Liver (tissue), 9 donors: Measurements from ENCODE around the gene LDLRAD3. TPM values are rescaled to one million over a fixed set of nuclear protein-coding genes. Genes with fewer than 3 reads are reported as not detected.
"Not testable (repeated sequence)": the region's sequence is repeated elsewhere in the genome, so short reads cannot be mapped to it uniquely, and the experiment has no call there.

Source experiments
- DNase-seq: peaks from one replicate; pipeline ENCODE4 v3.0.0-alpha.2; 2017; ENCODE audit warnings: low spot score
- H3K27ac ChIP-seq, 2 donors: one replicate each; pipeline ENCODE4 v1.7.0; 2013; ENCODE audit warnings: inconsistent platforms in 2 of 2, low read length in 2 of 2, control low read depth in 1 of 2, low read depth in 1 of 2, mild to moderate bottlenecking in 1 of 2
- H3K27me3 ChIP-seq, 4 donors: one replicate each; pipeline versions ENCODE4 v1.6.1 to v1.7.0; 2013; ENCODE audit warnings: low read length in 3 of 4, inconsistent platforms in 1 of 4, mild to moderate bottlenecking in 1 of 4, moderate library complexity in 1 of 4; ENCODE audit not compliant: control insufficient read depth in 4 of 4, insufficient read depth in 4 of 4
- H3K36me3 ChIP-seq, 4 donors: one replicate each; pipeline versions ENCODE4 v1.6.1 to v1.7.0; 2013; ENCODE audit warnings: low read length in 3 of 4, mild to moderate bottlenecking in 3 of 4, low read depth in 1 of 4, moderate library complexity in 1 of 4; ENCODE audit not compliant: control insufficient read depth in 4 of 4, insufficient read depth in 3 of 4
- H3K4me1 ChIP-seq, 4 donors: one replicate each; pipeline versions ENCODE4 v1.6.1 to v1.7.0; 2013; ENCODE audit warnings: low read length in 3 of 4, mild to moderate bottlenecking in 3 of 4, moderate library complexity in 1 of 4; ENCODE audit not compliant: control insufficient read depth in 4 of 4, insufficient read depth in 4 of 4
- H3K4me3 ChIP-seq, 3 donors: one replicate each; pipeline versions ENCODE4 v1.6.1 to v1.7.0; 2013; ENCODE audit warnings: low read length in 3 of 3, control low read depth in 1 of 3, low read depth in 1 of 3, mild to moderate bottlenecking in 1 of 3
- H3K9ac ChIP-seq, 2 donors: one replicate each; pipeline ENCODE4 v1.7.0; 2013; ENCODE audit warnings: low read length in 2 of 2, mild to moderate bottlenecking in 2 of 2, moderate library complexity in 2 of 2, control low read depth in 1 of 2, low read depth in 1 of 2
- H3K9me3 ChIP-seq, 4 donors: one replicate each; pipeline versions ENCODE4 v1.6.1 to v1.7.0; 2013; ENCODE audit warnings: low read length in 3 of 4; ENCODE audit not compliant: control insufficient read depth in 4 of 4
- EGR1 ChIP-seq, 2 donors: IDR thresholded peaks; 2 replicates each; pipeline ENCODE4 v1.6.1; 2016 to 2018; ENCODE audit warnings: antibody characterized with exemption in 2 of 2, low read depth in 2 of 2
- FOXA1 ChIP-seq: IDR thresholded peaks from 2 replicates; pipeline ENCODE4 v1.6.1; 2016; ENCODE audit warnings: antibody characterized with exemption
- FOXA2 ChIP-seq: IDR thresholded peaks from 2 replicates; pipeline ENCODE4 v1.6.1; 2016; ENCODE audit warnings: antibody characterized with exemption
- GABPA ChIP-seq, 2 donors: IDR thresholded peaks in 1 of 2; conservative IDR thresholded peaks in 1 of 2; 2 replicates each; pipeline ENCODE4 v1.6.1; 2016; ENCODE audit warnings: antibody characterized with exemption in 2 of 2, mild to moderate bottlenecking in 1 of 2, moderate library complexity in 1 of 2
- HNF4A ChIP-seq, 2 donors: conservative IDR thresholded peaks; 2 replicates each; pipeline ENCODE4 v1.6.1; 2016; ENCODE audit warnings: antibody characterized with exemption in 2 of 2, mild to moderate bottlenecking in 2 of 2
- HNF4G ChIP-seq: IDR thresholded peaks from 2 replicates; pipeline ENCODE4 v1.6.1; 2016; ENCODE audit warnings: antibody characterized with exemption
- JUND ChIP-seq, 2 donors: IDR thresholded peaks; 2 replicates each; pipeline ENCODE4 v1.6.1; 2016; ENCODE audit warnings: antibody characterized with exemption in 2 of 2
- NR2F2 ChIP-seq: IDR thresholded peaks from 2 replicates; pipeline ENCODE4 v1.6.1; 2016; ENCODE audit warnings: antibody characterized with exemption
- RXRA ChIP-seq, 2 donors: IDR thresholded peaks; 2 replicates each; pipeline ENCODE4 v1.6.1; 2017 to 2018; ENCODE audit warnings: antibody characterized with exemption in 2 of 2, mild to moderate bottlenecking in 1 of 2
- SP1 ChIP-seq: IDR thresholded peaks from 2 replicates; pipeline ENCODE4 v1.6.1; 2018; ENCODE audit warnings: antibody characterized with exemption, mild to moderate bottlenecking
- TAF1 ChIP-seq: conservative IDR thresholded peaks from 2 replicates; pipeline ENCODE4 v1.6.1; 2016; ENCODE audit warnings: antibody characterized with exemption, mild to moderate bottlenecking
- YY1 ChIP-seq: IDR thresholded peaks from 2 replicates; pipeline ENCODE4 v1.6.1; 2016; ENCODE audit warnings: antibody characterized with exemption, mild to moderate bottlenecking
- WGBS: extraction: QIAGEN DNeasy Blood & Tissue Kit; methylation state at CpG from one replicate; pipeline ENCODE4 v1.1.7; 2013; 5-methylcytosine and 5-hydroxymethylcytosine counted together
- polyA plus RNA-seq, 2 donors: library from polyadenylated mRNA; stranded (reverse) in 1 of 2; unstranded in 1 of 2; fragments of 200-250 nt in 1 of 2; fragments of >200 nt in 1 of 2; fragmentation: Nextera tagmentation in 1 of 2; extraction: Ambion mirVana in 1 of 2; gene quantifications; one replicate each; pipeline versions ENCODE4 v1.2.1 to v1.2.3, GENCODE V29; 2013 to 2015
- total RNA-seq, 2 donors: library from RNA; depleted of rRNA; stranded (reverse); fragments of >200 nt; gene quantifications; one replicate each; pipeline ENCODE4 v1.2.3, GENCODE V29; 2014
- TF ChIP-seq, protein P1 (sequence below): IDR thresholded peaks from 2 replicates; pipeline ENCODE4 v1.6.1; 2016; ENCODE audit warnings: antibody characterized with exemption
- TF ChIP-seq, protein P2 (sequence below): fragments of 150-350 bp; IDR thresholded peaks from 2 replicates; pipeline ENCODE4 v1.5.1; 2017; ENCODE audit warnings: improper control_type of control experiment, low read depth, low read length; ENCODE audit not compliant: missing input control
- TF ChIP-seq, protein P3 (sequence below): IDR thresholded peaks from 2 replicates; pipeline ENCODE4 v1.6.1; 2016; ENCODE audit warnings: antibody characterized with exemption
- donor health status: healthy.
- donor health status: healthy.
- donor health status: healthy.
- donor health status: healthy.
- donor health status: healthy.

Gene LDLRAD3
- total and polyA plus RNA-seq, 4 donors = 0.75 to 1.3 (median 0.93) TPM

DNA sequence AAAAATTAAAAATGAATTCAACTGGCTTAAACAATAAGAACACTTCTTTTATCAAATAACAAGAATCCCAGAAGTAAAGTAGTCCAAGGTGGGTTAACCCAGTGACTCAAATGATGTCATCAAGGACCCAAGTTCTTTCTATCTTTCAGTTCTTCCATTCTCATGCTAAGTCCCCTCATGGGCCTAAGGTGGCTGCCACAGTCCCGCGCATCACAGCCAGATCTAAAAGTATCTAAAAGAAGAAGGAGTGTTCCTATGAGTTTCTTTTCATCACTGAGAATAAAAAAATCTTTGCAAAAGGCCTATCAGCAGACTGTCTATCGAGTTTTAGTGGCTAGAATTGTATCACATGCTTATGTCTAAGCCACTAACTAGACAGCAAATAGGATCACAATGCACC lies 37.2 kb upstream of the LDLRAD3 start:
- TF ChIP-seq YY1 (no peak), RXRA (IDR thresholded peaks at IDR 0.05) (no peak), NR2F2 (no peak), SP1 (no peak), FOXA2 (no peak), JUND (IDR thresholded peaks at IDR 0.05) (no peak)
- Histone ChIP-seq H3K4me1 (no peaks in the 10 kb centered on the region), H3K9me3 (peaks cover 0 to 9% (median 1%) of the 10 kb centered on the region in 4 donors), H3K27ac (no peak overlapping the region), H3K27me3 (no peaks in the 10 kb centered on the region), H3K4me3 (no peak overlapping the region), H3K36me3 (no peaks in the 10 kb centered on the region), H3K9ac (no peak overlapping the region)
- 68% methylated on average over 3 of the region's 3 CpGs for WGBS
- no peak for DNase-seq

DNA sequence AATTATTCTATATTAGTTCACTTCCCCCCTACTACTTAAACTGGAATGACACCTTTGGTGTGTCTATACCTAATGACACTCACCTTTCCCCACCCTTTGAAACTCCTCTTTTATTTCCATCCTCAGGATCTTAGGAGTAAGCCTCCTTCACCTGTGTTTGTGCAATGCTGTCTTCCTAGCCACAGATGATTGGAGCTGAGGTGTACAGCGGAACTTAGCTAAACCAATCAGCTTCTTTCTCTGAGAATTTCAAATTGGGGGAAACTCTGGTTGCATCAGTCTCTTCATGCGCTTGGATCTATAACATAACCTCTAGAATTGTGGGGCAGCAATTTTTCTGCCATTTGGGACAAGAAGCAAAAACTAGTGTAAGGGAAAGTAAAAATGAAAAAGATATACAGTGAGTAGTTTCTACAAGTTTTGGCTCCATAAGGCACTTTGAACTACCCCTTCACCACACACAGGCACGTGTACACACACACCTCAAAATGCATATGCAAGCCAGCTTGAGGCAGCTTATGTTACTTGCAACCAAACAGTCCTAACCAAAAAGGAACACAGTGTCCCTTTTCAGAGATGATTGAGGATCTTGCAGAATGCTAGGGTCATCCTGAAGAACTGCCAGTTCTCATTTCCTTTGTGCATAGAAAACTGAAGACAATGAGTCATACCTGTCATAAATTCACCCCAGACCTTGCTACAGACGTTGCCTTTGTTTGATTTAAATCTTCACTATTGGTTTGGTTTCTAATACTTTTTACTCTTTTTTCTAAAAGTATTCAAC lies 36.0 kb upstream of the LDLRAD3 start:
- 52% methylated on average over 4 of the region's 4 CpGs for WGBS
- Histone ChIP-seq H3K9me3 (peaks cover 0 to 4% (median 0%) of the 10 kb centered on the region in 4 donors), H3K9ac (no peak overlapping the region), H3K4me3 (no peak overlapping the region), H3K36me3 (no peaks in the 10 kb centered on the region), H3K4me1 (no peaks in the 10 kb centered on the region), H3K27me3 (no peaks in the 10 kb centered on the region), H3K27ac (no peak overlapping the region)
- TF ChIP-seq RXRA (IDR thresholded peaks at IDR 0.05) = no peak
- peak; percentile 51 for TF ChIP-seq NR2F2
- no peak for TF ChIP-seq FOXA1
- TF ChIP-seq SP1 = peak; percentile 26
- DNase-seq = no peak

DNA sequence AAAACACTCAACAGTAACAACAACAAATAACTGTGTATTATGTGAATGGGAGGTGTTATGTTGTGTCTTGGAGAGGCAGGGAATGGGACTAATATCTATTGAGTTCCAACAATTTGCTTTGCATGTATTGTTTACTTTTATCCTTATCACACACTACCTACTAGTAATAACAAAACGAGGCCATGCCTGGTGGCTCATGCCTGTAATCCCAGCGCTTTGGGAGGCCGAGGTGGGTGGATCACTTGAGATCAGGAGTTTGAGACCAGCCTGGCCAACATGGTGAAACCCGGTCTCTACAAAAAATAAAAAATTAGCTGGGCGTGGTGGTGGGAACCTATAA lies 35.5 kb upstream of the LDLRAD3 start:
- 79% methylated on average over 5 of the region's 5 CpGs for WGBS
- H3K4me3 ChIP-seq = not testable (repeated sequence)

DNA sequence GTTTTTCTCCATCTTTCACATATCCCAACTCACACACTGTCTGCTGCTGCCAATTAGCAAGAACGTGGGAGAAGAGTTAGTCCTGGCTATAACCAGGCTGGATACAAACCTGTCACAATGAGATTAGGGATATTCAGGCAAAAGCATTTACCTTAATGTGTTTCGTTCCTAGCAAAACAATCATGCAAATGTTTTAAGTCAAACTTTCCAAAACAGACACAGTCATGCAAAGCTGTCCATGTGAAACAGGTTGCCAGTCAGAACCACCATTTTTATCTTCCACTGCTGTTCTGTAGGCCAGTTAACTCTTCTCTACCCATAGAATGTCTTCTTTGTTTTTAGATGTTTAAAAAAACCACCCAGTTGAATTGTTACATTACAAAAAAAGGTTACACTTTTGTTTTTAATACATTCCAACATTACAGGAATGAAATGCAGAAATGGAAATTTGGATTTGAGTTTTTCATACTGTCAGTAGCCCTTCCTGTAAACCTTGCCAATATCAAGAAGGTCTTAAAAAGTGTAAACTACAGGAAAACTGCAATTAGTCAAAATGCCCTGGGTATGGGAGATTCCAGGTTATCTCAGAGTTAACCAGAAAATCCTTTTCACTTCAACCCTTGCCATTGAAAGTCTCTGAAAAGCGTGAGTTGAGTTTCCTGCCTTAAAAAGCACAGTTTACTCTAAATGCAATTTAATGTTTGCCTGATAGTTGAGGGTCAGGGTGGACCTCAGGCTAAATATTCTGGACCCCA lies 34.2 kb upstream of the LDLRAD3 start:
- no peaks in the 10 kb centered on the region for H3K9me3 ChIP-seq
- no peaks in the 10 kb centered on the region for H3K4me1 ChIP-seq
- no peaks in the 10 kb centered on the region for H3K36me3 ChIP-seq
- no peak overlapping the region for H3K4me3 ChIP-seq
- H3K27me3 ChIP-seq = no peaks in the 10 kb centered on the region
- H3K9ac ChIP-seq = no peak overlapping the region
- H3K27ac ChIP-seq = no peak overlapping the region
- 73% methylated on average over 3 of the region's 3 CpGs for WGBS
- no peak for DNase-seq
- TF ChIP-seq HNF4A (conservative IDR thresholded peaks at IDR 0.05) (no peak), TAF1 (no peak), GABPA (IDR thresholded peaks at IDR 0.05 in 1 of 2, conservative IDR thresholded peaks at IDR 0.05 in 1 of 2) (no peak), SP1 (no peak), FOXA1 (no peak), FOXA2 (no peak), EGR1 (IDR thresholded peaks at IDR 0.05; ENCODE audit: low read depth in 2 of 2) (no peak), HNF4G (no peak)
- TF ChIP-seq, protein P1, sequence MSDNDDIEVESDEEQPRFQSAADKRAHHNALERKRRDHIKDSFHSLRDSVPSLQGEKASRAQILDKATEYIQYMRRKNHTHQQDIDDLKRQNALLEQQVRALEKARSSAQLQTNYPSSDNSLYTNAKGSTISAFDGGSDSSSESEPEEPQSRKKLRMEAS = no peak
- TF ChIP-seq, protein P2, sequence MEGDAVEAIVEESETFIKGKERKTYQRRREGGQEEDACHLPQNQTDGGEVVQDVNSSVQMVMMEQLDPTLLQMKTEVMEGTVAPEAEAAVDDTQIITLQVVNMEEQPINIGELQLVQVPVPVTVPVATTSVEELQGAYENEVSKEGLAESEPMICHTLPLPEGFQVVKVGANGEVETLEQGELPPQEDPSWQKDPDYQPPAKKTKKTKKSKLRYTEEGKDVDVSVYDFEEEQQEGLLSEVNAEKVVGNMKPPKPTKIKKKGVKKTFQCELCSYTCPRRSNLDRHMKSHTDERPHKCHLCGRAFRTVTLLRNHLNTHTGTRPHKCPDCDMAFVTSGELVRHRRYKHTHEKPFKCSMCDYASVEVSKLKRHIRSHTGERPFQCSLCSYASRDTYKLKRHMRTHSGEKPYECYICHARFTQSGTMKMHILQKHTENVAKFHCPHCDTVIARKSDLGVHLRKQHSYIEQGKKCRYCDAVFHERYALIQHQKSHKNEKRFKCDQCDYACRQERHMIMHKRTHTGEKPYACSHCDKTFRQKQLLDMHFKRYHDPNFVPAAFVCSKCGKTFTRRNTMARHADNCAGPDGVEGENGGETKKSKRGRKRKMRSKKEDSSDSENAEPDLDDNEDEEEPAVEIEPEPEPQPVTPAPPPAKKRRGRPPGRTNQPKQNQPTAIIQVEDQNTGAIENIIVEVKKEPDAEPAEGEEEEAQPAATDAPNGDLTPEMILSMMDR = no peak
- TF ChIP-seq, protein P3, sequence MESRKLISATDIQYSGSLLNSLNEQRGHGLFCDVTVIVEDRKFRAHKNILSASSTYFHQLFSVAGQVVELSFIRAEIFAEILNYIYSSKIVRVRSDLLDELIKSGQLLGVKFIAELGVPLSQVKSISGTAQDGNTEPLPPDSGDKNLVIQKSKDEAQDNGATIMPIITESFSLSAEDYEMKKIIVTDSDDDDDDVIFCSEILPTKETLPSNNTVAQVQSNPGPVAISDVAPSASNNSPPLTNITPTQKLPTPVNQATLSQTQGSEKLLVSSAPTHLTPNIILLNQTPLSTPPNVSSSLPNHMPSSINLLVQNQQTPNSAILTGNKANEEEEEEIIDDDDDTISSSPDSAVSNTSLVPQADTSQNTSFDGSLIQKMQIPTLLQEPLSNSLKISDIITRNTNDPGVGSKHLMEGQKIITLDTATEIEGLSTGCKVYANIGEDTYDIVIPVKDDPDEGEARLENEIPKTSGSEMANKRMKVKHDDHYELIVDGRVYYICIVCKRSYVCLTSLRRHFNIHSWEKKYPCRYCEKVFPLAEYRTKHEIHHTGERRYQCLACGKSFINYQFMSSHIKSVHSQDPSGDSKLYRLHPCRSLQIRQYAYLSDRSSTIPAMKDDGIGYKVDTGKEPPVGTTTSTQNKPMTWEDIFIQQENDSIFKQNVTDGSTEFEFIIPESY = no peak

More for the DNA sequence above, 35.5 kb upstream of the LDLRAD3 start:
- not testable (repeated sequence) for H3K27me3 ChIP-seq, H3K4me1 ChIP-seq, H3K9me3 ChIP-seq, H3K36me3 ChIP-seq, H3K9ac ChIP-seq, DNase-seq, H3K27ac ChIP-seq
